Measurements from ENCODE around the gene GALNT2.

Gene GALNT2

GRCh38 chr1:230204842-230205241, 137.8 kb downstream of the GALNT2 start:
- TF ChIP-seq, protein P1, sequence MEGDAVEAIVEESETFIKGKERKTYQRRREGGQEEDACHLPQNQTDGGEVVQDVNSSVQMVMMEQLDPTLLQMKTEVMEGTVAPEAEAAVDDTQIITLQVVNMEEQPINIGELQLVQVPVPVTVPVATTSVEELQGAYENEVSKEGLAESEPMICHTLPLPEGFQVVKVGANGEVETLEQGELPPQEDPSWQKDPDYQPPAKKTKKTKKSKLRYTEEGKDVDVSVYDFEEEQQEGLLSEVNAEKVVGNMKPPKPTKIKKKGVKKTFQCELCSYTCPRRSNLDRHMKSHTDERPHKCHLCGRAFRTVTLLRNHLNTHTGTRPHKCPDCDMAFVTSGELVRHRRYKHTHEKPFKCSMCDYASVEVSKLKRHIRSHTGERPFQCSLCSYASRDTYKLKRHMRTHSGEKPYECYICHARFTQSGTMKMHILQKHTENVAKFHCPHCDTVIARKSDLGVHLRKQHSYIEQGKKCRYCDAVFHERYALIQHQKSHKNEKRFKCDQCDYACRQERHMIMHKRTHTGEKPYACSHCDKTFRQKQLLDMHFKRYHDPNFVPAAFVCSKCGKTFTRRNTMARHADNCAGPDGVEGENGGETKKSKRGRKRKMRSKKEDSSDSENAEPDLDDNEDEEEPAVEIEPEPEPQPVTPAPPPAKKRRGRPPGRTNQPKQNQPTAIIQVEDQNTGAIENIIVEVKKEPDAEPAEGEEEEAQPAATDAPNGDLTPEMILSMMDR (conservative IDR thresholded peaks at IDR 0.05): no peak
- H3K27ac ChIP-seq: no peak overlapping the region

DNA sequence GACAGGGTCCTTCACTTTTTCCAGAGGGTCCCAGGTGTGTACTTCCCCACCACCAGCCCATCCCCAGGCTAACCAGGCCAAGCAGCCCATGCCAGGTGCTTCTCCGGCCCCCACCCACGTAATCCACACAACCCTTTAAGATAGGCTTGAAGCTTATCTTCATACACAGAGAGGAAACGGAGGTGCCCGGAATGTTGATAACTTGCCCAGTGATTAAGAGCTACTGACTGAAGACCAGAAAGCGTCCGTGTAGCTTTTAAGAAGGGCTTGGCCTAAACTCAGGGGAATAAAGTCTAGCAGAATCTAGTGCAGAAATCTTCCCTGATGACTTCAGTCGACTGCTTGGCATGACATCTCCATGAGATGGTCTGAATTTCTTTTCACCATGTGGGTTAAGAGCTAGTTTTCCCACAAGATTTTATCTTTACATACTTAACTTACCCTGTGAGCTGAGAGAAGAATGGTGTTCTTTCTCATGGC, 138.7 kb downstream of the GALNT2 start:
- H3K27ac ChIP-seq: no peak overlapping the region

DNA sequence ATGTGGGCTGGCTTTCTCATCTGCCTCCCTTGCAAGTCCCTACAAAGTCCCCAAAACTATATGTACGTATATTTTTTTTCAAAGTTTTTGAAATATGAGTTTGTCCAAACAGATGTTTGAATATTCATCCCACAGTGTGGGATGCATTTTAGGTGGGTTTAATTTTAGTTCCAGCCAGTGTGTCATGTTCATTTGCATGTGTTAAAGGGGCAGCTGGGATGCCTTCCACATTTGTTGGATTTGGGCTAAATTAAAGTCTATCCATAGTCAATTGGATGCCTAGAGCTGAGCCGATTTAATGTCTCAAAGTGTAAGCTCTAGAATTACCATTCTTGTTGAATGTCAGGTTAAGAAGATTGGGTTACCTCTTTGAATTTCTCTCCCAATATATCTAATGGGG, 139.2 kb downstream of the GALNT2 start:
- H3K27ac ChIP-seq: no peak overlapping the region
- TF ChIP-seq, protein P1 (conservative IDR thresholded peaks at IDR 0.05): no peak

More for the DNA sequence above, 138.7 kb downstream of the GALNT2 start:
- TF ChIP-seq, protein P1 (conservative IDR thresholded peaks at IDR 0.05): no peak

DNA sequence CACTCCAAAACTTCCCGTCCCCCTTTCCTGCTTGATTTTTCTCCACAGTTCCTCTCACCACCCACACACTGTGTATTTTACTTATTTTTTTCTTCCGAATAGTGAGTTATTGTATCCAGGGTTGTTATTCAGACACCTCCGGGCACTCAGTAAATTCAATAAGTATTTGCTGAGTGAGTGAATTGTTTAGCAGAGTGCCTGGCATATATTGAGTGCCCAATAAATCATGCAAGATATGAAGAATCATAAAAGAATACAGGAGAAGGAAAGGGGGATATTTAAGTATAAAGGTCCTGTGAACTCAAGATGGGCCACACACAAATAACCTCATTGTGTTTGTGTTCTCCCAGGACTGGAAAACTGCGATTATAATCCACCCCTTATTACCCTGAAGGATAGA, 139.9 kb downstream of the GALNT2 start:
- TF ChIP-seq, protein P1 (conservative IDR thresholded peaks at IDR 0.05): no peak
- H3K27ac ChIP-seq: no peak overlapping the region

DNA sequence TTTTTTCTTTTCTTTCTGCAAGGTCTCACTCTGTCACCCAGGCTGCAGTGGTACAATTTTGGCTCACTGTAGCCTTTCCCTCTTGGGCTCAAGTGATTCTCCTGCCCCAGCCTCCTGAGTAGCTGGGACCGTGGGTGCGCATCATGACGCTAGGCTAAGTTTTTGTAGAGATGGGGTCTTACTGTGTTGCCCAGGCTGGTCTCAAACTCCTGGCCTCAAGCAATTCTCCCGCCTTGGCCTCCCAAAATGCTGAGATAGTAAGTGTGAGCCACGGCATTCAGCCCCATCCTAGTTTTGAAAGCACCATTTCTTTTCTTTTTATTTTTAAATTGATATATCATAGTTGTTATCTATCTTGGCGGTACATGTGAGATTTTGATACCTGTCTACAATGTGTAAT, 140.6 kb downstream of the GALNT2 start:
- TF ChIP-seq, protein P1 (conservative IDR thresholded peaks at IDR 0.05): no peak
- H3K27ac ChIP-seq: no peak overlapping the region

GRCh38 chr1:230208619-230209261, 141.7 kb downstream of the GALNT2 start:
- no peak overlapping the region for H3K27ac ChIP-seq
- TF ChIP-seq, protein P1 (conservative IDR thresholded peaks at IDR 0.05): peak; percentile 24; the same call in 1 of the 2 replicates

DNA sequence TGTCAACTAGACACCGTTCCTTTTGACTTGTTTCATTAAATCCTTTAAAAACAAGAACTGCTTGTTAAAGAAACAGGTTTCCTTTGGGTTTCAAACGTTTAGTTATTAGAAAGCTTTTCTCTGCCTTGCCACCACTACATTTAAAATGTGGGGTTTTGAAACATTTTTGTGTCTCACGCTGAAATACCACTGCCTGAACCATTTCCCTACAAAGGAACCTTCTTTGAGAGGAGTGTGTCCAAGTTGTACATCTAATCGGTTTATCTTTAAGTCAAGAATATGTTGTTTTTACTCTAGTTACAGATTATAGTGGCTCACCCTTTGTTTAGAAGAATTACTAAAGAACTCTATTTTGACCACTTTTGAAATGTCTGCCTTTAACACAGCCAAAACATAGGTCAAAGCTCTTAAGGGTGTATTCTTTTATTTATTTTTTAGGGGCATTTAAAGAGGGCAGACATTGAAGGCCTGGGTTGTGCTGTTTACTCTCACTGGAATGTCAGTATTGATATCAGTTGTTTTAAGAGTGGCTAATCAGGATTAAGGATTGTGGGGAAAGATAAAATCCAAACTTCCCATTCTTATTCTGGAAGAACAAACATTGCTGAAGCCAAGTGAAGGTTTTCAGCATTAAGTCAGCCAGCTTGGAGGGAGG, 143.4 kb downstream of the GALNT2 start:
- no peak overlapping the region for H3K27ac ChIP-seq
- TF ChIP-seq, protein P1 (conservative IDR thresholded peaks at IDR 0.05): no peak
